Measurements from ENCODE around the gene PHF11.
"Not testable (repeated sequence)": the region's sequence is repeated elsewhere in the genome, so short reads cannot be mapped to it uniquely, and the experiment has no call there.

The PHF11 gene

DNA sequence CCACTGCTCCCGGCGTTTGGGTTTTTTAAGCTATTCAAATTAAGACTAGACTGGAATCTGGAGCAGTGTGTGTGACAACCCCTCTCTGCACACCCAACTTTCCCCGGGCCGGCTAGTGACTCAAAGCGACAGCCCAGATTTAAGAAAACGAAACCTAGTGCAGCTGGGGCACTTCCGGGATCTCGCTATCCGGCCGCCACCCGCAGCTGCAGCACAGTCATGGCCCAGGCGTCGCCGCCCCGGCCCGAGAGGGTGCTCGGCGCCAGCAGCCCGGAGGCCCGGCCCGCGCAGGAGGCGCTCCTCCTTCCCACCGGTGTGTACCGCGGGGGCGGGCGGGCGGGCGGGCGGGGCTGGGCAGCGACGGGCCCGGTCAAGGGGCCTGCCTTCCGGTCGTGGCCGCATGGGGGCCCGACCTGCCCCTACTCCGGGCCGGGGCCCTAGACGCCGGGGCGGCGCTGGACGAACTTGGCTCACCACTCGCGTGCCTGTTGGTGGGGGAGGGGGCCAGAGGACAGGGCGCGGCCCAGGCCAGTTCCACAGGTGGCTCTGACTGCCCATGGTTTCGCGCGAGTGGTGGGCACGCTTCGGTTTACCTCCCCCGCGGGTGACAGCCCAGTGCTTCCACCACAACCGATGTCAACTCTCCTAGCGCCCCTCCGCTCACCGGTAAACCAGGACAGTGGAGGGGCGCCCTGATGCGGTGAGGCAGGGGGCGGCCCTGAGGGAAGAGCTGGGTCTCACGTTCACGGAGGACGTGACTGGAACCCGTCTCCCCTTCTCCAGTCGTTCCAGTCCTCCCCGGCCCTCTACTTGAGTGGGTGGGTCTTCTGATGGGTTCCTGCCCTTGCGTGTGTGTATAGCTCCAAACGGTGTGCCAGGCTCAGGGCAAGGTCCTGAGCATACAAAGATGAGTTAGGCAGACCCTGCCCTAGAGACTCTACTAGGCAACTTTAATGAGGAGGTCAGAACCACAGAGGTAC, at the start of gene PHF11:
Gene PHF11 (plus strand): TSS at position 171 of the 980 bp plus-strand sequence. CDS start 49 bp downstream, at position 220.
- peak; percentile 97 for FAIRE-seq

DNA sequence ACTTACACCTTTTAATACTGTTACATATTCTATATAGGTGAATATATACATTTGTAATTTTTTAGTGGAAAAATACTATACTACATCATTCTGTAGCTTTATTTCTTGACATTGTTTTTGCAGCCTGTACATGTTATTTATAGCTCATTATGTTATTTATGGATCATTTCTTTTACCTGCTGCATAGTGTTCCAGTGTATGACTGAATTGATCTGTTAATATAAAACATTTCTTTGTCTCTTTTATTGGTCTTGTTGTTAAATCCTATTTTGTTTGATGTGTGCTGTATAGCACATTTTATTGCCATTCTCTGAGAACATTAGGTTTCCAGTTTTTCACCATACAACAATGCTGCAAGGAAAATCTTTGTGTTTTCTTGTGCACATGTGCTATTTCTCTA, 49.3 kb upstream of the PHF11 start:
- FAIRE-seq: peak; percentile 86
- no peak for DNase-seq (ENCODE audit: insufficient read length, low spot score)

More for the DNA sequence above, at the start of gene PHF11:
- DNase-seq (ENCODE audit: insufficient read length, low spot score): peak; percentile 77

GRCh38 chr13:49448753-49449152, 47.0 kb upstream of the PHF11 start:
- FAIRE-seq (peak; percentile 73), DNase-seq (ENCODE audit: insufficient read length, low spot score) (no peak)

GRCh38 chr13:49450105-49450819, 45.5 kb upstream of the PHF11 start:
- FAIRE-seq (peak; percentile 21), DNase-seq (ENCODE audit: insufficient read length, low spot score) (no peak)

- FAIRE-seq: peak; percentile 55
- no peak for DNase-seq (ENCODE audit: insufficient read length, low spot score)
These were observed 42.9 kb upstream of the PHF11 start for GRCh38 chr13:49452725-49453457.

DNA sequence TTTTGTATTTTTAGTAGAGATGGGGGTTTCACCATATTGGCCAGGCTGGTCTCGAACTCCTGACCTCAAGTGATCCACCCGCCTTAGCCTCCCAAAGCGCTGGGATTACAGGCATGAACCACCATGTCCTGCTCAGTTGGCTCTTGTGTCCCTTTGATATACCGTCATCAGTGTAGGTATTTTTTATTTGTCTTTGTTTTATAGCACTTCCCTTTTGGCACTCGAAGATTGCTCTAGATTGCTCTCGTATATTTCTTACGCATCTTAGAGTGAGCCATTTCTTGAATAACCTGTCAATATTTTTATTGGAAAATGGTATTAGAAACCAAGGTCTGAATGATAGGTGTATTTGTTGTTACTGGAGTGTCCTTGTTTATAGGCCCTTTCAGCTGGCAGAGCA, 42.3 kb upstream of the PHF11 start:
- no peak for DNase-seq (ENCODE audit: insufficient read length, low spot score)
- FAIRE-seq: no peak

- DNase-seq (ENCODE audit: insufficient read length, low spot score): no peak
- peak; percentile 83 for FAIRE-seq
These were observed 41.3 kb upstream of the PHF11 start for GRCh38 chr13:49454388-49455006.

DNA sequence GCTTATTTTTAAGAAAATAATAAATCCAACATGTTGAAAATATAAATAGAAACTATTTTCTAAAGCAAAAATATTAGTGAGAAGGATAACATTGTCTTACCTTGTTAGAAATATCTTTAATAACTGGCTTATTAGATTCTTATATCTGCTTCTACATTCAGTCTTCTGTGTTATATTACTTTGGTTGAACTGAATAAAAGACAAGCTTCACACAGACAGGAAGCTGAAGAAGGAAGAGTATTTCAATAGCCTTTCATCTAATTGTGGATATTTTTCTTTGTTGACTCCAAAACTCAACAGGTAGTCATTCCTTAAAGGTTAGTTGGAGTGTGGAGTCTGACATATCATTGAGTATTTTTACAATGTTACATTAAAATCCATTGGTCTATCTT, 40.8 kb upstream of the PHF11 start:
- DNase-seq (ENCODE audit: insufficient read length, low spot score): no peak
- FAIRE-seq: peak; percentile 73

DNA sequence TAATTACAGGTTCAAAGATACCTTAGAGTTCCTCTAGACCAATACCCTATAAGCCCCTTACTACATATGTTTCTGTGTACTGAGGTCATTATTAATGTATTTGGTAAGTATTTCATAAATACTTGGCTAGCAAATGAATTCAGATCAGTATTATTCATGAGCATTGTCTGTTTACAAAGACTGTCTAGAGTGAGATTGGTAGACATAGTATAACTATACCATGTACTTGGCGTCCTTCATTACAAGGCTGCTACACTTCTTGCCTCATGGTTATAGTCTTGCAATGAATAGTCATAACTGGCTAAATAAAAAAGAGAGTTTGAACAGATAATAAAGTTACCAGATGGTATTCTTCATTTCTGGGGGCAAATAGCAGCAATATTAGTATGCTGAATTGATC, 39.6 kb upstream of the PHF11 start:
- DNase-seq (ENCODE audit: insufficient read length, low spot score): no peak
- FAIRE-seq: no peak

DNA sequence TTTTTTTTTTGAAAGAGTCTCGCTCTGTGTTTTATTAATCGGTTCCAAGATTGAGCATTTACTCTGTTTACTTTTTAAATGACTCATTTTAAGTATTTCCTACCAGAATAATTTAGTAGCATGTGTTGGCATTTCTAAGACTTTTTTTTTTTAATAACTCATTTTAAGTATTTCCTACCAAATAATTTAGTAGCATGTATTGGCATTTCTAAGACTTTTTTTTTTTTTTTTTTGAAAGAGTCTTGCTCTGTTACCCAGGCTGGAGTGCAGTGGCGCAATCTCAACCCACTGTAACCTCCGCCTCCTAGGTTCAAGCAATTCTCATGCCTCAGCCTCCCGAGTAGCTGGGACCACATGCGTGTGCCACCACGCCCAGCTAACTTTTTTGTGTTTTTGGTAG, 38.5 kb upstream of the PHF11 start:
- no peak for DNase-seq (ENCODE audit: insufficient read length, low spot score)

GRCh38 chr13:49459580-49459979, 36.2 kb upstream of the PHF11 start:
- FAIRE-seq (peak; percentile 88), DNase-seq (ENCODE audit: insufficient read length, low spot score) (no peak)

More for the DNA sequence above, 38.5 kb upstream of the PHF11 start:
- FAIRE-seq: no peak

DNA sequence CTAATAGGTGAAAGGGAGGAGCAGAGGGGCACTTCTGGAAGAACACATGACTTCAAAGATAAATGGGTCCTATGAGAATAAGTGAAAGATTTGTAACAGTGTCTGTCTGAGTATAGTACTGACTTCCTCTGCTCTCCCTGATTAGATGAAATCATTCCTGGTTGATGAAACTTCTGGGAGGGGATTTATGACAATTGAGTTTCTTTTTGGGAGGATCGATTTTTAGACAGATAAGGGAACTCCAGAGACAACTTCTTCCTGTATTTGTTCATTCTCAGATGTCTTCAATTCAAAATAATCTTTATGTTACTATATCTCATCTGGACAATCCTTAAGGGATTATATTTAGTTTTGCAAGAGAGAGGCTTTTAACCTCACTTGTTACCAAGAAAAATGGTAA, 31.7 kb upstream of the PHF11 start:
- FAIRE-seq: peak; percentile 68
- DNase-seq (ENCODE audit: insufficient read length, low spot score): no peak

DNA sequence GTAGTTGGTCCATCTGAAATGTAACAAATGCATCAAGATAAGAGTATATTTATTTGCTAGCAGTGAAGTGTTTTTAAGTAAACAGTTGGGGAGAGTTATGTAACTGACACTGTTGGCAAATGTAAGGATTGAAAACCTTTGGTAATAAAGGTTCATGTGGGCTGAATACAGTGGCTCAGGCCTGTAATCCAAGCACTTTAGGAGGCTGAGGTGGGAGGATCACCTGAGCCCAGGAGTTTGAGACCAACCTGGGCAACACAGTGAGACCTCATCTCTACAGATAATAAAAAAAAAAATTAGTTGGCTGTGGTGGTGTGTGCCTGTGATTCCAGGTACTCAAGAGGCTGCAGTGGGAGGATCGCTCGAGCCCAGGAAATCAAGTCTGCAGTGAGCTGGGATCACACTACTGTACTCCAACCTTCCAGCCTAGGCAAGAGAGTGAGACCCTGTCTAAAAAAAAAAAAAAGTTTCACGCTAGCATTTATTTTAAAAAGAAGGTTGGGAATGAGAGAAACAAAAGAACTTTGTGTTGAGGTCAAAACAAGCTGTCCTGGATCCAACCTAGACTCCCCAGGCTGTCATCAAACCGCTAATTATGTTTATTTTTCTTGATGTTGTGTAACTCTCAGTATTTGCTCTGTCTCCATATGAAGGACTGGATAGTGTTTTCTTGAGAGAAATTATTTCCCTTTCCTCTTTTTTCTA, 31.0 kb upstream of the PHF11 start:
- FAIRE-seq (no peak), DNase-seq (ENCODE audit: insufficient read length, low spot score) (no peak)

- DNase-seq (ENCODE audit: insufficient read length, low spot score): no peak
- FAIRE-seq: peak; percentile 4
These were observed 29.4 kb upstream of the PHF11 start for GRCh38 chr13:49466292-49466838.

DNA sequence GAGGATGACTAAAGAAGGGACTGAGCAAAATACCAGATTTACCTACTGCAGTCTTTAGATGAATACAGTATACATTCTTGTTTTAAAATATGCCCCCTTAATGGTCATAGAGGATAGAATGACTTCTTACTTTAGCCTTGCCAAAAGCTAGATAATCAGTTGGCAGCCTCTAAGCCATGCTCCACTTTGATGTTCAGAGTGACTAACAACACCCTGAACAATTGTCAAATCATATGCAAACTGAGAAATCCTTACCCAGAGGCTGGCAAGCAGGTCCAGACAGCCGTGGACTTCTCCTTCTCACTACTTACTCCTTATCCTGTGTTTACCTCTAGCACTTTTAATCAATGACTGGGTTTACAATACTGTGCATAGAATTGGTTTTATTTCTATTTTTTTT, 23.6 kb upstream of the PHF11 start:
- DNase-seq (ENCODE audit: insufficient read length, low spot score) (no peak), FAIRE-seq (peak; percentile 8)

GRCh38 chr13:49476529-49476928, 19.2 kb upstream of the PHF11 start:
- DNase-seq (ENCODE audit: insufficient read length, low spot score) (no peak), FAIRE-seq (no peak)

DNA sequence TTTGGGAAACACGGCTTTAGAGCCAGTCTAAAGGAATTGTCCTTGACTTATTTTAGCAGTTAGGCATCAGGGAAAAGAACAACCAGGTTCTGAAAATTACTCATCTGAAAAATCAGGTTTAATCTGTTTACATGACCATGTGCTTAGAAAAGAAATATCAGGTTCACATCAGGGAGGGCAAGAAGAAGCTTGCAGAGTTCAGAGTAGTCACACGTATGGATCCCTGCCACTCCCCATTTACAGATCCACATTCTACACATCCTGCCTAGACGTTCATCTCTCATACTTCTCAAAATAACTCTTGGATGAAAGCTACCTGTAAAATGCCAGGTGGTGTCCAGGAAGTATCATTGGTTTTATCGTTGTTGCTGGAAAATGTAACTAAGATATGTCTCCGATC, 14.0 kb upstream of the PHF11 start:
- DNase-seq (ENCODE audit: insufficient read length, low spot score) (no peak), FAIRE-seq (no peak)

GRCh38 chr13:49488563-49488962, 7.2 kb upstream of the PHF11 start:
- FAIRE-seq (no peak), DNase-seq (ENCODE audit: insufficient read length, low spot score) (no peak)

DNA sequence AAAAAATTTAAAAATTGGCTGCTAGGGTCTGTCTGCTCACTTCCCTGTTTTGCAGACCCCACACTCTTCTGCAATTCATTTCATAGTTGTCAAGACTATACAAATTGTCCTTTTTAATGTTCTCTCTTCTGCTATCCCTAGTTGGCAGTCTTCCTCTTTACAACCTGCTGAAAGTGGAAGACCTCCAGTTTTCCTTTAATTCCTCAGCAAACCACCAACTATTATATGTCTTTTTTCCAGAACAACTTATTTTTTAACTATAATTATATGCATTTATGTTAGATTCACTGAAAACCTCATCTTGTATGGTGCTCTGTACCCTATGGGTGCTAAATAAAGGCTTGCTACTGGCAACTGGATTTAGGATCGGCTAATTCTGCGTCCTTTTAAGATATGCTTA, 1.1 kb upstream of the PHF11 start:
- no peak for DNase-seq (ENCODE audit: insufficient read length, low spot score)

GRCh38 chr13:49496837-49497236, 1.1 kb downstream of the PHF11 start:
- DNase-seq (ENCODE audit: insufficient read length, low spot score): not testable (repeated sequence)
- FAIRE-seq: peak; percentile 37

More for the DNA sequence above, 1.1 kb upstream of the PHF11 start:
- FAIRE-seq: peak; percentile 55
